MM.1S (cell line): Measurements from ENCODE around the gene KDF1.

Experiments used
- EZH2 ChIP-seq: fragments of 300-600 bp; sonication (generic); optimal IDR thresholded peaks from 2 replicates; pipeline ENCODE3; 2017; ENCODE audit warnings: low read depth, mild to moderate bottlenecking, antibody characterized with exemption, low read length, mixed read lengths
- EZH2phosphoT487 ChIP-seq: fragments of 300-600 bp; sonication (generic); IDR thresholded peaks from 2 replicates; pipeline ENCODE4 v1.6.1; 2018; ENCODE audit warnings: antibody characterized with exemption, low read length
- TF ChIP-seq, protein P1 (sequence below): fragments of 300-600 bp; sonication (generic); IDR thresholded peaks from 2 replicates; pipeline ENCODE4 v1.5.1; 2016; ENCODE audit warnings: antibody characterized with exemption, low read length, mixed read lengths

DNA sequence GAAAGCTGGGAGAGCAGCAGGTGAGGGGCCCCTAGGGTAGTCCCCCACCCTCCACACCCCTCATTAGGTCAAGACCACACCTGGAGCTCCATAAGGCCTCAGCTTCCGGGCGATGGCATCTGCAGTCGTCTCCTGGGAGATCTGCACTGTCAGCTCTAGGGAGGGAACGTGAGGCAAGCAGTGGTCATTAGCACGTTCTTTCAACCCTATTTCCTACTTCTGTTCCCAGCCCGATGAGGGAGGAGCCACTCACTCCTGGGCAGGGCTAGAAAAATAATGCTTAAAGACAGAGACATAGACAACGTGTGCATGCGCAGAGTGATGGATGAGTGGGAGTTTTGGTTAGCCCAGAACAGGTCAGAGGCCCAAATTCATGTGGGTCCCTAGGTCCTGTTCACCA is 9.7 kb downstream of the KDF1 start:
- no peak for TF ChIP-seq EZH2
- TF ChIP-seq, protein P1, sequence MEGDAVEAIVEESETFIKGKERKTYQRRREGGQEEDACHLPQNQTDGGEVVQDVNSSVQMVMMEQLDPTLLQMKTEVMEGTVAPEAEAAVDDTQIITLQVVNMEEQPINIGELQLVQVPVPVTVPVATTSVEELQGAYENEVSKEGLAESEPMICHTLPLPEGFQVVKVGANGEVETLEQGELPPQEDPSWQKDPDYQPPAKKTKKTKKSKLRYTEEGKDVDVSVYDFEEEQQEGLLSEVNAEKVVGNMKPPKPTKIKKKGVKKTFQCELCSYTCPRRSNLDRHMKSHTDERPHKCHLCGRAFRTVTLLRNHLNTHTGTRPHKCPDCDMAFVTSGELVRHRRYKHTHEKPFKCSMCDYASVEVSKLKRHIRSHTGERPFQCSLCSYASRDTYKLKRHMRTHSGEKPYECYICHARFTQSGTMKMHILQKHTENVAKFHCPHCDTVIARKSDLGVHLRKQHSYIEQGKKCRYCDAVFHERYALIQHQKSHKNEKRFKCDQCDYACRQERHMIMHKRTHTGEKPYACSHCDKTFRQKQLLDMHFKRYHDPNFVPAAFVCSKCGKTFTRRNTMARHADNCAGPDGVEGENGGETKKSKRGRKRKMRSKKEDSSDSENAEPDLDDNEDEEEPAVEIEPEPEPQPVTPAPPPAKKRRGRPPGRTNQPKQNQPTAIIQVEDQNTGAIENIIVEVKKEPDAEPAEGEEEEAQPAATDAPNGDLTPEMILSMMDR, result no peak
- no peak for TF ChIP-seq EZH2phosphoT487
